ENCODE measurements around the gene CRABP2.
A peak's percentile ranks its signal among the peaks of the same experiment; 100 is the strongest.

The CRABP2 gene

DNA sequence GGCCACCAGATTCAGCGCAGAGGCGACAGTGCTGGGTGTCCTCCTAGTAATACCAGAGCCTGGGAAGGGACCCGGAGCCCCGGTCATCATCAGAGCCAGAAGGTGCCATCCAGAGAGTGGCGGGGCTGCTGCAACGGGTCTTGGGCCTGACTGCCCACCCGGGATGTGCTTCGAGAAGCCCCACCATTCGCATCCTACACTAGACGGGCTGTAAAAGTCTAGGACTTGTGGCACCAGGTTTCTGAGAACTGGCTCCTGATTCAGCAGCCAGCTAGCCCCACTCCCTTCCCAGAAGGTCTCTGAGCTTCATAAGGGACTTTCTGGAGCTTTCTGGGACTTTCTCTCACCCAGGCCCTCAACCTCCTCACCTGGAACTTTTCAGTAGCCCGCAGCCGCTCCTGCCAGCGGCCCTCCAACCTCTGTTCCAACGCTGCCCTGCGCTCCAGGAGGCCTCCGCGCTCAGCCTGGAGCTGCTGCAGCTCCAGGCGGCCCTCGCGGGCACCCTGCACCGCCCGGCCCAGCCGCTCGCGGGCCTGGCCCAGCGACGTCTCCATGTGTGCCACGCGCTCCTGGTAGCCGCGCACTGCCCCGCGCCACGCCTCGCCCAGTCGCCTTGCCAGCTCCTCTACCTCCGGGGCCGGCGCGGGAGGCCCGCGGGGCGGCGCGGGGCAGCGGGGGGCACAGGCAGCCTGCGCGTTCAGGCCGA is 29.1 kb downstream of the CRABP2 start:
- DNase-seq (ENCODE audit: low read depth): no peak
- H3K4me3 ChIP-seq (ENCODE audit: low read depth, low read length): peak overlapping the region; percentile 62

DNA sequence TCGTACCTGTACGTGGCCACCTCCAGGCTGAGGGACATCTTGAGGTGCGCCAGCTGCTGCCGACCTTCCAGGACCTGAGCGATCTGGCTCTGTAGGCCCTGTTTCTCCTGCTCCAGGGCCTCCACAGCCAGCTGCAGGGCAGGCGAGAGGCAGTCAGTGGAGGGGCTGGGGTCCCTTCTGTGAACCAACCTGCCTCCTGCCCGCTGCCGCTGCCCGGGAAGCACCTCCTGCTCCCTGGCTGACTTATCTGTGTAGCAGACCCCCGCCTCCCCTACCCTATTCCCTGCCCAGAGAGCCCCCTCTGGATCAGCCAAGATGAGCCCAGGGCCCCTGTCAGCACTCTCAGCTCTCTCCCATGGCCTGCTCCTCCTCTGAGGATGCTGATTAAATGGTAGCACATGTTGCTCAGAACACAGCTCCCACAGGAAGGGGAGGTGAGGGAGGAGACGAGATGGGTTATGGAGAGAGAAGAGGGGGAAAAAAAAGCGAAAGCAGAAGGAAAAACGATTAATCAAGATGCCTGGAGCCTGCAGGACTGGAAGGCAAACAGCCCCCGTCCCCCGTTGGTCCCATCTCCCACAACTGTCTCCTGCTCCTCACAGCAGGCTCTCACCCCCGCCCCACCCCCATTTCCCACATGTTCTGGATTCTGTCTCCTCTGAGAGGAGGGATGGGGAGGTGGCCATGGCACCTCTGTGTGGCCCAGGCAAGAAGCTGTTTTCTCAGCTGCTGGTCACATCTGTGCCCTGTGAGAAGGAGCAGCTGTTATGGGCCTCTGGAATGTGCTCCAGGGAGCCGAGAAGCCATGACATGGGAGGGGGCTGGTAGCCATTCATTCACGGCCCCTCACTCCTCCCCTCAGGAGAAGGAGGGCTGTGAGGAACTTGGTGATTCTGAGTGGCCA is 29.9 kb downstream of the CRABP2 start:
- peak overlapping the region; percentile 62 for H3K4me3 ChIP-seq (ENCODE audit: low read depth, low read length)
- DNase-seq (ENCODE audit: low read depth): peak; percentile 54

DNA sequence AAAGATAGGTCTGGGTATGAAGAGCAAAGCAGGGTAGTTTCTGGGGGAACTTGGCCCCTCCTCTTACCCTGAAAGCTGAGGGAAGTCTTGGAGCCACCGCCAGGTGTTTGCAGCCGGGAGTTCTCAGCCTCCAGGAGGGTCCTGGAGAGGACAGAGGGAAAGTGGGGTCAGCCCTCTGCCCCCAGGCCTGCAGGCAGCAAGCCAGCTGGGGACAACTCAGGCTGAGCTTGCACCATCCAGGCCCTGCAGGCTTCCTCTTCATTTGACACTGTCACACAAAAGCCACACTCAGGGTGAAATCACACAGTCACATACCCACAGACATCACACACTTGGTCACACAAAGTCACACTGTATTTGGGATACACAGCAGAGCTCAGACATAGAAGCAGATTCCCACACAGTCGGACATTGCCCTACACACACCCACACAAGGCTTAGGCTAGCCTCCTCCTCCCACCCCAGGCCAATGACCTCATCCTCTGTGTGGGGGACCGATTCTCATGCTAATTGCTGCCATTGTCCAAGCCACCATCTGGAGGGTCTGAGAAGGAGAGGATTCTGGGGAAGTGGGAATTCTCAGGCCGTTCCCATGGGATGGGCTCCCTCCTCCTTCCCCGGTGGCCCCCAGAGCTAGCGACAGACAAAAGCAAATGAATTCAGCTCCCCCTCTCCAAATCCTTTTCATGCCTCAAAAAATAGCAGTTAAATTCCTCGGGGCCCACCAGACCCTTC is 31.8 kb downstream of the CRABP2 start:
- H3K4me3 ChIP-seq (ENCODE audit: low read depth, low read length): peak overlapping the region; percentile 62
- no peak for DNase-seq (ENCODE audit: low read depth)

- no peak overlapping the region for H3K4me3 ChIP-seq (ENCODE audit: low read depth, low read length)
- no peak for DNase-seq (ENCODE audit: low read depth)
Observed at GRCh38 chr1:156671804-156672203, 33.6 kb downstream of the CRABP2 start.

- H3K4me3 ChIP-seq (ENCODE audit: low read depth, low read length): no peak overlapping the region
- DNase-seq (ENCODE audit: low read depth): no peak
Observed at GRCh38 chr1:156670791-156671190, 34.6 kb downstream of the CRABP2 start.

DNA sequence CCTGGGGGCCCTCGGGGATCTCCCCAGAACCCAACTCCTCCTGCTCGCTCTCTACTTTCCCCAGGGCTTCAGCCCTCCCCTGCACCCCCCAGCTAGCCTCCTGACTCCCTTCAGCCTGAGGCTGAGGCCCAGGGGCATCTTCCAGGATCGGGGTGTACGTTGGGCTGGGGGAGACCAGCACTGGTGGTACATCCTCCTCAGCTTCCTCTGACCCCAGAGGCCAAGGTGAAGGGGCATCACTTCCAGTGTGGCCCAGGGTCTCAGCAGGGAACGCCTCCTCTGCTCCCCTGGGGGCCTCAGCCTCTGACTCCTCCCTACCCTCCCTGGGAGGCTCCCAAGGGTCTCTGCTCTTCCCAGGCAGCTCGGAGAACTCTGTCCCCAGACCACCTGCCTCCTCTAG is 35.0 kb downstream of the CRABP2 start:
- DNase-seq (ENCODE audit: low read depth): no peak
- H3K4me3 ChIP-seq (ENCODE audit: low read depth, low read length): no peak overlapping the region

GRCh38 chr1:156669794-156670193 is 35.6 kb downstream of the CRABP2 start:
- no peak for DNase-seq (ENCODE audit: low read depth)
- H3K4me3 ChIP-seq (ENCODE audit: low read depth, low read length): no peak overlapping the region

DNA sequence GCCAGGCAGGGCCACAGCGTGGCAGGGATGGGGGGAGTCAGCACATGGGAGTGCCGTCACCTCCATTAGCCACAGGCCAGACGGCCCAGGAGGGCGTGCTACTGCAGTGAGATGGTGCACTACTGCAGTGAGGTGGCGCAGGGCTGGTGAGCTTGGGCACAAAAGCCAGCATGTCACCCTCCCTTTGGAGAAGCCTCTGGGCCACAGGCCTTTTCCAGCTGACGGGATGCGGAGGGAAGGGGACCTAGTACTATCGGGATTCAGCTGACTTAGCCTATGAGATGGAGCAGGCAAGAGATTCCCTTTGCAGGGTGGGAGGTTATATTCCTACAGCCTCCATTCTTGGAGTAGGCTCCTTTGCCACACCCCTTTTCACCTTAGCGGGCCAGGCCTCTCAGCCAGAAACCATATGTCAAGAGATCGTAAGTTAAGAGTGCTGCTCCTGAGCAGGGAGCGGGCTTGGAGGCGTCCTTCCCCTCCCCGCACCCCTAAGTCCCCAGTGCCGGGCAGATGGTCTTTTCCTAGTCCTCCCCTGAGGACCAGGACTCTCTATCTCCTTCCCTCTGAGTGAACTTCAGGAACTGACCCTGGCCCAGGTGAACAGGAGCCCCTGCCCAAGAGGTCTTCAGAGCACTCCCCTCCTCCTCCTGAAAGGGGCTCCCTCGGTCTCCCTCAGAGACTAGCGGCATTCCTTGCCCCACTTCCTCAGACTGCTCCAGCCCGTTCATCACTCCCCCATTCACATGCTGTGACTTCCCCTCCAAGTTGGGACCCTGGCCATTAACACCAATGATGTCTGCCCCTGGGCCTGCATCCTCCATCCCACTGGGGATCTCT is 36.4 kb downstream of the CRABP2 start:
- DNase-seq (ENCODE audit: low read depth): no peak
- no peak overlapping the region for H3K4me3 ChIP-seq (ENCODE audit: low read depth, low read length)

DNA sequence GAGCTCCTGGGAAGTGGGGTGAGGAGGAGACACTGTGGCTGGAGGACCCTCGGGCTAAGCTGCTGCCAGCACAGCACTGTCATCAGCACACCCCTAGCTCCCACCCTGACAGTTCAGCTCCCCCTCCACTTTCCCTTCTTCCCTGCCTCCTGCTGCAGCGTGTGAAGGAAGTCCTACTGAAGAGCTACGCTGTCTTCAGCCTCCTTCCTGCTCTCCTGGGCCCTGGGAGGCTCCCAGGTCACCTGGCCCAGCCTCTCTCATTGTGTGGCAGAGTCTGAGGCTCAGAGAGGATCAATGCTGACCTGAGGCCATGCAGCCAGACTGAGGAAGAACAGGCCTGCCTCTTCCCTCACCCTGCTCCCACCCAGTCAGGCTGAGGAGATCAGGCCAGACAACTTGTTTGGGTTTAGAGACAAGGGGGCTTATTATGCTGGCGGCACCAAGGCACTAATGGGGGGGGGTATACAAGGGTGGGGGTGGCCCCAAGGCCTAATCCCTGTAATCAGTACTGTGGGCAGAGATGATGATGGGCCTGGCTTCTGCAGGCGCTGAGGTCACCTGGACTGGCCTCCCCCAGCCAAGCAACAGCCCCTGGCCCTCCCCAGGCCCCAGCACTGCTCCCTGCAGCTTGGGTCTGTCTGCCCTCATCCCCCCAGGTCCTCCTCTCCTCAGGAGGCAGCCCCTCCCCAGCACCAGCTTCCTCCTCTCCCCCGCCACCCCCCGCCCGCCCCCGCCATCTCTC is 37.2 kb downstream of the CRABP2 start:
- H3K4me3 ChIP-seq (ENCODE audit: low read depth, low read length): no peak overlapping the region
- DNase-seq (ENCODE audit: low read depth): no peak

GRCh38 chr1:156667610-156667967 is 37.8 kb downstream of the CRABP2 start:
- DNase-seq (ENCODE audit: low read depth): no peak
- no peak overlapping the region for H3K4me3 ChIP-seq (ENCODE audit: low read depth, low read length)

DNA sequence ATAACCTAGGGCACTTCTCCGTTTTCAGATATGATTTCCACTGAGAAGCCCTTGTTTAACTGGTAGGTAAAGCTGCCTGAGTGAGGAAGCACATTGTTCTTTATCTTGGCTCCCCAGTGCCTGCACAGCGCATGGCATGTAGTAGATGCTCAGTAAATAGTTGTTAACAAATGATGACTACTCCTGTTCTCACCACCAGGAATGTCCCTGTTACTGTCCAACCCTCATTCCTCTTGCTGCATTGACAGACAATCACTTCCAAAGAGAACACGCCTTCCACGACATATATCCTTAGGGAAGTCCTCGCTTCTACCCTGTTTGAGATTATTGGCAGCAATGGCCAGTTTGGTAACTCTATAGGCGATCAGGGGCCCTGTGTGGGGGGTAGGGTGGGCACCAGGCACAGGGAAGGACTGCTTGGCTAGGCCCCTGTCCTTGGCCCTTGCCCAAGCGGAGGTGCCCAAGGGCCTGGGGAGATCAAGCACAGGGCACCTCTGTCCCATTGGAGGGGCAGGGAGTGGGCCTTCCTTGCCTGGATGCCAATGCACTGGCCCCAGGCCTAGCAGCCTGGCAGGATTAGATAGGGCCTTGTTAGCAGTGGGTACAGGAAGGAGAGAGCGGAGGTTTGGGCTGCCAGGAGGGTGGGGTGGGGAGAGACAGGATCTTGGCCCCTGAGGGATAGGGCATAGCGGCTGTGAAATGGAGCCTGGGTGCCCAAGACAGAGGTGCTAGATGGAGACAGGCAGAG is 38.3 kb downstream of the CRABP2 start:
- no peak for DNase-seq (ENCODE audit: low read depth)
- H3K4me3 ChIP-seq (ENCODE audit: low read depth, low read length): no peak overlapping the region

- no peak overlapping the region for H3K4me3 ChIP-seq (ENCODE audit: low read depth, low read length)
- no peak for DNase-seq (ENCODE audit: low read depth)
Observed at GRCh38 chr1:156665539-156665938, 39.8 kb downstream of the CRABP2 start.

- no peak for DNase-seq (ENCODE audit: low read depth)
- no peak overlapping the region for H3K4me3 ChIP-seq (ENCODE audit: low read depth, low read length)
Observed at GRCh38 chr1:156664767-156665411, 40.5 kb downstream of the CRABP2 start.

GRCh38 chr1:156664046-156664766 is 41.2 kb downstream of the CRABP2 start:
- peak; percentile 46 for DNase-seq (ENCODE audit: low read depth)
- H3K4me3 ChIP-seq (ENCODE audit: low read depth, low read length): no peak overlapping the region

- DNase-seq (ENCODE audit: low read depth): peak; percentile 53
- no peak overlapping the region for H3K4me3 ChIP-seq (ENCODE audit: low read depth, low read length)
Observed at GRCh38 chr1:156663178-156663577, 42.2 kb downstream of the CRABP2 start.

DNA sequence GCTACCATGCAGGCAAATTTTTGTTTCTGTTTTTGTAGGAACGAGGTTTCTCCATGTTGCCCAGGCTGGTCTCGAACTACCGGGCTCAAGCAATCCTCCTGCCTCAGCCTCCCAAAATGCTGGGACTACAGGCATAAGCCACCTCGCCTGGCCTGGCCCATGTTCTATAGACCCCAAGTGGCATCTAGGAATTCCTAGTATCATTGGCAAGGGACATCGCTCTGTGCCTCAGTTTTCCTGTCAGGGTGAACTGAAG is 42.7 kb downstream of the CRABP2 start:
- DNase-seq (ENCODE audit: low read depth): no peak
- no peak overlapping the region for H3K4me3 ChIP-seq (ENCODE audit: low read depth, low read length)

Data from skeletal muscle cell (primary cell).